HG02943 (cell line): ENCODE data around the gene ARHGEF19.
"Not testable (repeated sequence)": the region's sequence is repeated elsewhere in the genome, so short reads cannot be mapped to it uniquely, and the experiment has no call there.

Source experiments
- ATAC-seq: cut with Tn5 transposase; IDR thresholded peaks from one replicate; pipeline ENCODE4 v1.9.1; 2021; ENCODE audit warnings: mild to moderate bottlenecking, low read depth, moderate library complexity; ENCODE audit not compliant: unreplicated experiment

Gene ARHGEF19

DNA sequence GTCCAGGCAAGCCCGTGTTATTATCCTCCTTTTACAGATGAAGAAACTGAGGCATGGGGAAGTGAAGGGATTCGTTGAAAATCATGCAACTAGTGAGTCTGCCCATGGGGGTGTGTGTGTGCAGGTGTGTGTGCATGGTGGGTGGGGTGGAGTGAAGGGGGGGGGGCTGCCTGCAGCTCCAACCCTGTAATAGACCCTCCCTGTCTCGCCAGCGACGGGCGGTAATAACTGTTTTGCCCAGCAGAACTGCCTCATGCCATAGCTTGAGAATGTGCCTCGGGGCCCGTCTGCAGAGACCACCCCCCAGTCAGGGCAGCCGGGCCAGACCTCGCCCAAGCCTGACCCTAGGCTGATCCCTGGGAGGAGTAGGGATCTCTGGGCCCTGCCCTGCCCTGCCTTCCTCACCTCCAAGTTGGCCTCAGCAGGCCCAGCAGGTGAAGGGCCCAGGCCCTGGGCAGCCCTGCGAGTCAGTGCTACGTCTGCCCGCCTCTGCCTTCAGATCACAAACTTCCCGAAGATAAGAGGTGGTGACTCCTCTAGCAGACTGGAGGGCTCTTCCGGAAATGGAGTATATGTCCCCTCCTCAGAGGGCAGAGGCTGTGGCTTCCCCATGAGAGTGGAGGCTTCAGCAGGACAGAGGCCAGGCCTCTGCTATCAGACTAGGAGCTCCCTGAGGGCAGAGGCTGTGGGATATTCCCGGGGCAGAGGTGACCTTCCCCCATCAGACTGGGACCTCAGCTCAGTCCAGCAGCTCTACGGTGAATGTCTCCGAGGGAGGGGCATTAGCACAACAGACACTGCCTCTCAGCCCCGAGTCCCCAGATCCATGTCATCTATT lies 40.9 kb downstream of the ARHGEF19 start:
- no peak for ATAC-seq

DNA sequence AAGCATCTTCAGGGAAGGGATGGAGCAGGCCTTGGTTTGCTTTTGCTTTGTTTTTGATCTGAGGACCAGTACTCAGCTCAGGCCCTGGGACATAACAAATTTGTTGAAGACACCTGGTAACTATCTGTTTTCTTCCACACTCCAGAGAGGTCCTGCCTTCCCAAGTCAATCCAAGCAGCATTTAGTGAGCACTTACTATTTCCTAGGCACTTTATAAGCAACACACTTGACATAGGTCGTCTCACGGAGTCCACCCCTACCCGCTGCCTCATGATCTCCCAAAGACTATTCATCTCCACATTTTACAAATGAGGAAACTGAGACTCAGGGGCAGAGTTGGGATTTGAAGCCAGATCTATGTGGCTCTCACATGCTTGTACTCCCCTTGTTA lies 42.2 kb downstream of the ARHGEF19 start:
- no peak for ATAC-seq

DNA sequence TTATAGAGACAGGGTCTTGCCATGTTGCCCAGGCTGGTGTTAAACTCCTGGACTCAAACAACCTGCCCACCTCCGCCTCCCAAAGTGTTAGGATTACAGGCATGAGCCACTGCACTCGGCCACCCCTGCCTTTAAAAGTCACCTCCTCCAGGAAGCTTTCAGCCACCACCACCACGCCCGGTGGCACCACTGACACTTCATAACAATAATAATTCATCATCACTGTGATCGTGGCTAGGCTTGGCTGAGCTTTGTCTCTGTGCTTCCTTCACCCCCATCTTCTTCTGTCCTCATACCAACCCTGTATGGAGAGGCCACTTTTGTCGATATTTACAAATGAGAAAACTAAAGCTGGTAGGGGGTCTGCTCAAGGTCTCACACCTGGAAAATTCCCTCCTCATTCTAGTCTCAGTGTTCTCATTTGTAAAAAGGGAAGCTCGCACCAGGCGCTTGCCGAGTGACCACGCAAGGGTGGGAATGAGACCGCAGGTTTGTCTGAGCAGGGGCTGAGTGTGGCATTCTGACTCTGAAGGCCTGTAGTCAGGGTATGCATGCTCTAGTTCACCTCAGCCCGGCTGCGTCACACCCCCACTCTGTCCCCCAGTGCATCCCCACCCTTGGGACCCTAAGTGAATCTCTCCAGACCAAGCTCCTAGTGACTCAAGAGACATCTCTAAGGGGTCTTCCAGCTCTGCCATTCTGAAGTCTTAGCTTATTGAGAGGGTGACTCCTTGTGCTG lies 43.7 kb downstream of the ARHGEF19 start:
- ATAC-seq: no peak

DNA sequence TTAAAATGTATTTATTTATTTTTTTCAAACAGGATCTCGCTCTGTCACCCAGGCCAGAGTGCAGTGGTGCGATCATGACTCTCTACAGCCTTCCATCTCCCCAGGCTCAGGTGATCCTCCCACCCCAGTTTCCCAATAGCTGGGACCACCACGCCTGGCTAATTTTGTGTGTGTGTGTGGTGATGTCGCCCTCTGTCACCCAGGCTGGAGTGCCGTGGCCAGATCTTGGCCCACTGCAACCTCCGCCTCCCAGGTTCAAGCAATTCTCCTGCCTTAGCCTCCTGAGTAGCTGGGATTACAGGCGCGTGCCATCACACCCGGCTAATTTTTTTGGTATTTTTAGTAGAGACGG lies 44.3 kb downstream of the ARHGEF19 start:
- ATAC-seq: not testable (repeated sequence)

DNA sequence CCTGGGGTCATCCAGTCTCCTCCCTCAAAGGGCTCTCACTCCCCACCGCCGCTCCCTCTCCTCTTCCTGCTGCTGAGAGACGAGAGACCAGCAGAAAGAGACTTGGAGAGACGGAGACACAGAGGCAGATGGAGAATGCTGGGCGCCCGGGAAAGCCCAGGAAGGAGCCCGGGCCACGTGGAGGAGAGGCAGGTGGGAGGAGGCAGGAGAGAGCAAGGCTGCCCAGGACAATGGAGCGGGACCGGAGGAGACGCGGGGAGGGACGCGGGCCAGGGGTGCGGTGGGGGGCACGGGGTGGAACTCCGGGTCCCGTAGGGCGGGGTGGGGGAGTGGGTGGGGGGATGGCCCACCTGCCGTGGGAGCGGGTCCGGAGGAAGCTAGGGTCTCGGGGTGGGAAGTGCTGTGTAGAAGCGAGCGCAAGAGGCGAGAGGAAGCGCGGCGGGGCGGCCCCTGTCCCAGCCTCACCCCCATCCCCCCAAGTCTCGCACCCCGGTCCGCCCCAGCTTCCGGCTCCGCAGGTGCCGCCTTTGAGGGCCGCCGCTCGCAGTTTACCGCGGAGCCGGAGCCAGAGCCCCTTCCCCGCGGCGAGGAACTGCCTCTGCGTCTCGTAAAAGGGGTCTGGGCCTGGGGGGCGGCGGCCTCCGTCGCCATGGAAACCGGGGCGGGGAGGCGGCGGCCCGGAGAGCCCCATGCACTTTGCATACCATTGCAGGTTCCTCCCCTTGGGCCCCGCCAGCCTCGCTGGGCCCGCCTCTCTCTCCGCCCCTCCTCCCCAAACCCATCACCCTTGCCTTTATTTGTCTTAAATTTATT lies 44.9 kb downstream of the ARHGEF19 start:
- no peak for ATAC-seq

DNA sequence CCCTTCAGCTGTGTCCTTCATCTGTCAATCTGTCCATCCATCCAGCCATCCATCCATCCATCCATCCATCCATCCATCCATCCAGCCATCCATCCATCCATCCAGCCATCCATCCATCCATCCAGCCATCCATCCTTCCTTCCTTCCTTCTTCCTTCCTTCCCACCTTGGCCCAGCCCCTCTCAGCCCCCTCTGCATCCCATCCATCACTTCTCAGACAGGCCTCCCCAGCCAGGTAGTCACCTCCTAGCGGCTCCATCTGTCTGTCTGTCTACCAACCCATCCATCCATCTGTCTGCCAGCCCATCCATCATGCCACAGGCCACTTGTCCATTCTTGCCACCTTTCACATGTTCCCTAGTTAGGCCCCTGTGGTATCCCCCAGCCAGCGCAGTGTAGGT lies 46.3 kb downstream of the ARHGEF19 start:
- no peak for ATAC-seq

DNA sequence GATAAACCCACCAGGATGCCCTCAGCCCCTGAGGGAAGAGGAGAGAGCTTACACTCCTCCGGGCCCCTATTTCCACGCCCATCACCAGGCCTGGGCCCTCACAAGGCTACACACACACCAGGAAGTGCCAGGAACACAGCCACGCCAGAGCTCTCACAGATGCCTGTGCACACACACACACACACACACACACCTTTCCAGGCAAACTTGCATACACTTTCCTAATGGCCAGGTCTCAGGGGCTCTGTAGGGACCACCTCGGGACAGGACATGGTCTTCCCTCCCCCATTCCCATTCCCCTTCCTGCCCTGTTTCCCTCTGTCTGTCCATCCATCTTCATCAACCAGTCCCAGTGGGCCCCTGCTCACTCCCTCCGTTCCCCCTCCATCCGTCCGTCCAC lies 46.9 kb downstream of the ARHGEF19 start:
- no peak for ATAC-seq

DNA sequence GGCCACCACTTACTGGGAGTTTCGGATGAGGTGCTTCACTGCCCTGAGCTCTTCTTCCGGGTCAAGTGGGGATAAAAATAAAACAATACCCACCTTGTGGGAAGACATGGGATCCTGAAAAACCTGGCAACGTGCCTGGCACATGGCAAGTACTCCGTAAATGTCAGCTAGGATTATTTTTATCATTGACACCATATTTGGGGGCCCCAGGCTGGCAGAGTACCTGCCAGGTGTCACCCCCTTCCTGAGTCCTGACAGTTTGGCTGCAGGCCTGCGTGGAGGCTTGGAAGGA lies 47.4 kb downstream of the ARHGEF19 start:
- no peak for ATAC-seq

DNA sequence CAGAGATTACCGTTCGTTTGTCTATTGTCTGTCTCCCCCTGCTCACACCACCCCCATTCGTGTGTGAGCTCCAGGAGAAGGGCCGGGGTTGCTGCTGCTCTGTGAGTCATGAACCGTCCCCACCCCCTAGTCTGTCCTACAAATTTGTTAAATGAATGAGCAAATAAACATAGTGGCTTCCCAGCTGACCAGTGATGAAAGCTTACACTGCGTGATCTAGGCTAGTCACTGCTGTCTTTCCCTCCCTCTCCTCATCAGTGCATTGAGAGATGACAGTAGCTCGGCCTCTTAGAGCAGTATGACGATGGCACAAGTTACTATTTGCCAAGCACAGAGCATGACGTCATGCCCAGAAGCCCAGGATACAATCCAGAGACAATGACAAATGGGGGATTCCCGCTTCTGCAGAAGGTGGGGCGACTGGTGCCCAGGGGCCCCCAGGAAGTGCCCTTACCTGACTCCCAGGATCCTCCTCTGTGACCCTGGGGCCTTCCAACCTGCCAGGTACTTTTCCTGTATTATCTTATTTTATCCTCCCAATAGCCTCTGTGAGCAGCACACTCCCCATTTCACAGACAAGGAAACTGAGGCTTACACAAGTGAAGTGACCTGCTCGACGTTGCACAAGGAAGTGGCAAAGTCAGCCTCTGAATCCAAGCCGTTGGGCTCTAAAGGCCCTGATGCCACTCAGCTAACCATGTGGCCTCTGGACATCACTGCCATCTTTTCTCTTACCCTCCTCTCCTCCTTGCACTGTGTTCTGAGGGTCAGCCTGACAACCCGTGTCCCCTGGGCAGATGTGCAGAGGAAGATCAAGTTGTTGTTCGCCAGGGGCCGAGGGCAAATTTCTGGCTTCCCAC lies 48.0 kb downstream of the ARHGEF19 start:
- no peak for ATAC-seq

DNA sequence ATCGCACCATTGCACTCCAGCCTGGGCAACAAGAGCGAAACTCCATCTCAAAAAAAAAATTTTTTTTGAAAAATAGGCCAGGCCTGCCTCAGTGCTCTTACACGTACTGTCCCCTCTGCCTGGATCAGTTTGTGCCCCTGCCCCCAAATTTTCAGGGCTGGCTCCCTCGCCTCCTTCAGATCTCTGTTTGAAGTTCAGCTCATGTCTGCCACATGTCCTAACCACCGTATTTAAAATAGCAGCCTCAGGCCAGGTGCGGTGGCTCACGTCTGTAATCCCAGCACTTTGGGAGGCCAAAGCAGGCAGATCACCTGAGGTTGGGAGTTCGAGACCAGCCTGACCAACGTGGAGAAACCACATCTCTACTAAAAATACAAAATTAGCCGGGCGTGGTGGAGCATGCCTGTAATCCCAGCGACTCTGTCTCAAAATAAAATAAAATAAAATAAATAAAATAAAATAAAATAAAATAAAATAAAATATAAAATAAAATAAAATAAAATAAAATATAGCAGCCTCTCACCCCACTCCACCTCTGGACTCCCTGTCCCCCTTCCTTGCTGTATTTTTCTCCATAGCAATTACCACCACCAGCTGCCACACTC lies 48.7 kb downstream of the ARHGEF19 start:
- not testable (repeated sequence) for ATAC-seq

DNA sequence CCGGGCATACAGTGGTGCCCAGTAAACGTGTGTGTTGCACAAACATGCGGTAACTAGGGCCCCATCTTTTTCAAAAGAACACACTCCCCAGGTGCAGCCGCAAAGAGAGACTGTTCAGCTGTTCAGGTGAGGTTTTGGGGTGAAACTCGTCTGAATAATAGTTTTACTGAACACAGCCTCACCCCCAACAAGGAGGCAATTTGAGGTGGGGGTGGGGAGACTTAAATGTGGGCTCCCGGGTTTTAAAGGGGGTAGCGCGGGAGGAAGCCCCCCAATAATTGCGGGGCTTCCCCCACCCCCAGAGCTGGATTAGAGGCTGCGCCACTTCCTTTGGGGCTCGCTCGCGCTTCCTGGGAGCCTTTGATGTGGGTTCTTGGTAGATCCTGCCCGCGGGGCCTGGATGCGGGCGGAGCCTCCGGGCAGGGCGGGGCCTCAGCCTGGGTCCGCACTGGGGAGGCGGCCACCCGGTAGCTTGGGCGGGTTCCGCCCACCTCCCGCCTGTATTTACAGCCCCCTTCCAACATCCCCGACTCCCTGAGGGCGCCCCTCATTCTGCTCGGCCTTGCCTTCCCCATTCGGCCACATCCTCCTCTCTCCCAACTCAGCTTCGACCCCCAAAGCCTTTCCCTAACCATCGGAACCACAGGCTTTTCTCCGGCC lies 50.2 kb downstream of the ARHGEF19 start:
- no peak for ATAC-seq

DNA sequence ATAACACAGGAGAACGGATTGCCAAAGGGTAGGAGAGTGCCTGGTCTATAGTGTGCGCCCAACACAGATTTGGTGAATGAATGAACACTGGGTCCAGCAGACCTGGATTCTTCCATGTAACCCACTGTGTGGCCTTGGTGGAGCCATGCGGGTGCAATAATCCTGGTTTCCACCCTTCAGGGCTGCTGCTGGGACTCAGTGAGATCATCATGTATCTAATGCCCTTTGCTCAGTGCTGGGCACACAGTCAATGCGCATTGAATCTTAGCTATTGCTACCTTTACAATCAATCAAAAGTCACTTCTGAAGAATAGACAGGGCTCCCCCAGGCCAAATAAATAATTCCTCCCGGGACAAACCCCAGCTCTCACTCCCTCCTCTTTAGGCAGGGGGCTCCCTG lies 50.7 kb downstream of the ARHGEF19 start:
- ATAC-seq: no peak

DNA sequence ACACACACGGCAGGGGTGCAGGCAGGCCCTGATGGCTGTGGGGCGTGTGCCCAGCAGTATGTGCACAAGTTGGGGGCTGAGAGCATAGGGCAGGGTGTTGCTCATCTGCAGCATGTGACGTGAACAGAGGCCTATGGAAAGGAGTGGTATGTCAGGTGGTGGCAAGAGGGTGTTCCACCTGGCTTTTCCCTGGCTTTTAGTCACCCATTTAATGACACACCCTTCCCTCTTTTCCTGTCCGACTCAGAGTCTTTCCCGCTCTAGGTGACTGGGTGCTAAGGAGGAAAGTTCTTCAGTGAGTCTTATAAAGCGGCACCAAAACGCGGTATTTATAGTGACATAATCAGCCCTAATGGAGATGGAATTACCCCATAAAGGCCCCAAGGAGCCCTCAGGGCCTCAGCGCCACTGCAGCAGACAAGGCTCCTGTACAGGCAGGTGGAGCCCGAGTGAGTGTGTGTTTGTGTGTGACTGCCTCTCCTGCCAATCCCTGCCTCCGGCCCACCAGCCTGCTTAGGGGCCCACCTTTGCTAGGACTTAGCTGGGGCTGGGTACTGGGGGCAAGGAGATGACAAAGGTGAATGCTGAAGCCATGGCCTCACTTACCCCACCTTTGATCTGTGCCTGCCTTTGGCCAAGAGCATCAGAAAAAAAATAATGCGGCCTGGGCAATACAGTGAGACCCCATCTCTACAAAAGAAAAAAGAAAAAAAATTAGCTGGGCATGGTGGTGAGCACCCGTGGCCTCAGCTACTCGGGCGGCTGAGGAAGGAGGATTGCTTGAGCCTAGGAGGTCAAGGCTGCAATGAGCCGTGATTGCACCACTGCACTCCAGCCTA lies 53.2 kb downstream of the ARHGEF19 start:
- no peak for ATAC-seq

DNA sequence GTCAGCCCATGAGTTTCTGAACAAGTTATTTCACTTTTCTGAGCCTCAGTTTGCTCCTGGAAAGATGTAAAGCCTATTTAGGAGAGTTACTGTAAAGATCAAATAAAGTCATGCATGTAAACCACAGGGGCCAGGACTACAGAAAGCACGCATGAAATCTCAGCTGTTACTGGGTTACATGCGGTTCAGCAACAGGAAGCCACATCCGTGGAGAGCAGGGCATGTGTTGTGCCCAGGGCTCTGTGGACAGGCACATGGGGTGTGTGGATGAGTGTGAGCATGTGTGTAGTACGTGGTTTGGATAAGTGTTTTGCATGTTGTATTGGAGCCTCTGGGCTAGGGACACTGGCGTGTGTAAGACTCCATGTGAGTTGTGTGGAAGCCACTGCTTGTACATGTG lies 54.4 kb downstream of the ARHGEF19 start:
- no peak for ATAC-seq

DNA sequence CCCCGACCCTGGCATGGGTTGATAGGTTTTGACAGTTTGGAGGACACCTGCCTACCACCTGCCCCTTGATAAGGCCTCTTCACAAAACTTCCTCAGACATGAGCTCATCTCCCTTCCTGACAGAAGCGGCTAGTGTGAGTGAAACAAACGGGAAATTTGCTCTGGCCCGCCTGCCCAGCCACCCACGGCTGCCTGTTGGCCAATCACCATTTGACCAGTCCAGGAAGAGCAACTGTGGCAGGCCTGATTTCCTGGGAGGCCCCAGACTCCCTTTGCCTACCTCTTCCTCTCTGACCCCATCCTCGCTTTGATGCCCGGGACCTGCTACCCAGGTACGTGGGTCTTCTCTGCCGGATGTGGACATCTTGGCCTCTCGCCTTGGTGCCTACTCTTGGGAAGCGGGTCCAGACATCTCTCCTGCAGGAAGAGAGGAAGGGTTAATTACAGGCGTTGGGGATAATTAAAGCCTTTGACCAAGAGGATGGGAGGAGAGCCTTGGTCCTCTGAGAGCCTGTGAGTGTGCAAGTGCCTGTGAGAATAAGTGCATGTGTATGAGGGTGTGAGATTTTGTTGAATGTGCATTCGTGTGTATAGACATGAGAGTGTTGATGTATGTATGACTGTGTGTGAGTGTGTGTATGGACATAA lies 55.5 kb downstream of the ARHGEF19 start:
- no peak for ATAC-seq

DNA sequence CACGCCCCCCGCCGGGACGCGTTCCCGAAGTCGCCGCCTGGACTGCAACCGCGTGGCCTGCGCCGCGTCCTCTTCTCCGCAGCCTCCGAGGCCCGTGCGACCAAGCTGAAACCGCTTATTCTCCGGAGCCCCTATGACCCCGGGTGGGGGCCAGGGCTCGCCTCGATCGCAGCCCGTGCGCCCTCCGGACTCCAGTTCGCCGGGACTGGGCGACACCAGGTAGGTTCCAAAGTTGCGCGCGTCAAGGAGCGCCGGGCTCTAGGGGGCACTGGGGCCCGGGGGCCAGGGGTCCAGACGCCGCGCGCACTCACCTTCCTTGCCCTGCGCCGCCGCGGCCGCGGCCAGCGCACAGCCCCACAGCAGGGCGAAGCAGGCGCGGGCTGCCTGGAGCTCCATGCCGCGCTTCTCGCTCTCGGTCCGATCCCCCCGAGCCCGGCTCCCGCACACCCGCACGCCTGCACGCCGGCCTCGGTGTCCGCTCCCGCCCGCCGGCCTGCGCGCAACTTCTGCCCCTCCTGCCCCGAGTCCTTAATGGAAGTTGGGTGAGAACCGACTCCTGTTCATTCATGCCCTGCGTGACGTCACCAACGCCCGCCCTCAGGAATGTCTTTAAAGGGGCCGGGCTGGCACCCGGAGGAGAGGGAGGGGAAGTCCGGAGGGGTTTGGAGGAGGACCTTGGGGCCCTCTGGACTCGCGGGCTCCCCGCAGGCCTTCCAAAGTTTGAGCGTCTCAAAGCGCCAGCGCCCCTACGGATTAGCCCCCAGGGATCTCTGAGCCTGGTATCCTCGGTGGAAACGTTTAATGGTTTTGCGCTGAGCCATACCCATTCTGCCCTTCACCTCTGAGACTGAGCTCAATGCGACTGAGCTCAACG lies 56.7 kb downstream of the ARHGEF19 start, which contains the start of gene EPHA2:
Gene EPHA2, minus strand, starts transcription at position 533 of the 874 bp plus-strand sequence. Its CDS starts 137 bp downstream, at position 396.
- ATAC-seq: no peak

DNA sequence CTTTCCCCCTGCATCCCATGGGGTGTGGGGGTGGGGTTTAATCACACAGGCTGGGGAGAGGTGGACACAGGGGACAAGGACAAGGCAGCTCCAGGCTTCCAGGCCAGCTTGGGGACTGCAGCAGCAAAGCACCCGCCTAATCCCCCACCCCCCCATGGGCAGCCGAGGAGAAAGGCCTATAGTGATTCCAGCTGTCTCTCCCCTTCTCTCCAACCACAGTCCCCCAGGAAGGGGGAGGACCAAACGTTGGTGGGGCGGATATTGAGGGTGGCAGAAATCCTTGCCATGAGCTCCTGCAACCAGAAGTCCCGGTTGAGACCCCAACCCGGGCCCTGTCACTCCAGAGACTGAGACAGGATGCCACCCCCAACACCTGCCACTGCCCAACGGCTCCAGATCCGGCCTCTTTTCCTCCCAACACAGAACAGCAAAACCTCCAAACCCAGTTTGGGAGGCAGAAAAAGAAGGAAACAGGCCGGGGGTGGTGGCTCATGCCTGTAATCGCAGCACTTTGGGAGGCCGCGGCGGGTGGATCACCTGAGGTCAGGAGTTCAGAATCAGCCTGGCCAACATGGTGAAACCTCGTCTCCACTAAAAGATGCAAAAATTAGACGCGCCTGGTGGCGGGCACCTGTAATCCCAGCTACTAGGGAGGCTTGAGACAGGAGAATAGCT lies 58.3 kb downstream of the ARHGEF19 start:
- no peak for ATAC-seq
